Suprapubic skin (tissue), 4 donors: ENCODE data around the gene SLC26A2.

Source experiments
- CTCF ChIP-seq, 2 donors: fragments of 200-600 bp in 1 of 2; fragments of 450-650 bp in 1 of 2; sonication (generic) in 1 of 2; IDR thresholded peaks; one replicate each; pipeline ENCODE4 v1.5.1; 2016 to 2019; ENCODE audit warnings: antibody characterized with exemption in 2 of 2, mild to moderate bottlenecking in 1 of 2, moderate library complexity in 1 of 2
- EP300 ChIP-seq: sonication (generic); formaldehyde crosslinking; IDR thresholded peaks from one replicate; pipeline ENCODE4 v1.6.1; 2017; ENCODE audit warnings: antibody characterized with exemption
- POLR2A ChIP-seq, 2 donors: fragments of 450-650 bp; IDR thresholded peaks; one replicate each; pipeline ENCODE4 v1.6.1; 2017; ENCODE audit warnings: antibody characterized with exemption in 2 of 2, mild to moderate bottlenecking in 2 of 2, moderate library complexity in 2 of 2
- POLR2AphosphoS5 ChIP-seq, 3 donors: sonication (generic); formaldehyde crosslinking; IDR thresholded peaks; one replicate each; pipeline ENCODE4 v1.6.1; 2017; ENCODE audit warnings: antibody characterized with exemption in 3 of 3

- TF ChIP-seq EP300 (no peak), CTCF (IDR thresholded peaks at IDR 0.05) (no peak), POLR2AphosphoS5 (IDR thresholded peaks at IDR 0.05) (no peak), POLR2A (IDR thresholded peaks at IDR 0.05) (no peak)
These were observed 30.4 kb upstream of the SLC26A2 start for GRCh38 chr5:149930043-149930748.
